HUDEP-2 (cell line): ENCODE results near the gene PPM1N.
"Not testable (repeated sequence)": the region's sequence is repeated elsewhere in the genome, so short reads cannot be mapped to it uniquely, and the experiment has no call there.

Source experiments
- DNase-seq, 76 experiments: peaks; one replicate each; lab custom pipeline; 2025; ENCODE audit not compliant: unreplicated experiment in 76 of 76; lab: John Stamatoyannopoulos, UW

Gene PPM1N

DNA sequence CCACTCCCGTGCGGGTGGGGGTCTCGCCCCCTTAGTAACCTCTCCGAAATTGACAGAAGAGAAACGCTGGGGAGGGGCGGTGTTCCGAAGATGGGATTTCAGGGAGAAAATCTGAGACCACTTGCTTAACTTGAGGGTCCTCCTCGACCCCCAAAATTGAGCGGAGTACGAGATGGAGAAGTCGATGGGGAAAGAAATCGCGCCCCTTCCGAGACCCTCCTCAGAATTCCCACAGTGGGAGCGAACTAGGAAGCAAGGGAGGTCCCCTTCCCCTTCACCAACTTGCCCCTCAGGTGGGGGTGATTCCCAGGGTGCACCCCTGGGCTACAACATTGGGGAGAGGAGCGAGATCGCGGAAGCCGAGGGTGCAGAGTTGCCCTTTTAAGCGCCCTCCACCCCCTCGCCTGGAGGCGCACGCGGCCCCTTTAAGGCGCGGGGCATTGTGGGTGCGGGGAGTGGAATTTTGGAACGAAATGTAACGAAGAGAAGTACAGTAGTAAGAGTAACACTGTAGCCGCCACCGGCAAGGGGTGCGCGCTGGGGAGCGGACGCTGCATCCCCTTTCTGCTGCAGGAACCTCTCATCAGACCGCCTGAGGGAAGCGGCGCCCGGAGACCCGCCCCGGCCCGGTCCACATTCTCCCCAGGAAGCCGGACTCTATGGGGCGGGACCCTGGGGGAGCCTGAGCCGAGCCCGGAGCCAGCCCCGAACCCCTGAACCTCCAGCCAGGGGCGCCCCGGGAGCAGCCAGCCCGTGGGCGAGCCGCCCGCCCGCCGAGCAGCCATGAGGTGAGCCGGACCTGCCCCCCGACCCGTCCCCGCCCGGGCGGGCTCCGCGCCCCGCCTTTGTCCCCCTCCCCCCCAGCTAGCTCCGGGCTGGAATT is 9.0 kb downstream of the PPM1N start, which contains the start of gene VASP:
VASP (plus strand) TSS at position 491 of the 883 bp plus-strand sequence; CDS start at position 784, 293 bp downstream.
- peak in 75 of 76 experiments; percentile 44 to 96 (median 87) for DNase-seq

DNA sequence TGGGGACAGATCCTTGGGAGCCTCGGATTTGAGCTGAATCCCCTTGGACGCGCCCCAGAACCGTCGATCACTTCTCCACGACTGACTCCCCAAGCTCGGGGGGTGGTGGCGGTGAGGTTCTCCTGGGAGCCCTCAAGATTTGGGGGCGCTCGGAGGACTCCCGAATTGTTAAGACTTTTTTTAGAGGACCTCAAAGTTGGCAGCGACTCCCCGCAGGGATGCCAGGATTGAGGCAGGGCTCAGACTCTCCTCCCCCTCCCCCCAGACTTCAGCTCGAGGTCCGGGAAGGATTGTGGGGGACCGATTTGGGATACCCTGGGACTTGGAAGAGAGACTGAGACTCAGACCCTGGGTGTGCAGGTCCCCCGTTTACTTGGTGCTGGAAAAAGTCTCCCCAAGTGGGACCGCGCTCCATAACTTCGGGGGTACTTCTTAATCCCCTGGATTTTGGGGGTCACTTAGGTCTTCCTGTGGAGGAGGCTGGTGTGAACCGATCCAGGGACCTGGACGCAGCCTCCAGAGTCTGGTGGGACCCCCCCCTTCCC is 9.7 kb downstream of the PPM1N start:
- peak in 6 of 76 experiments; percentile 18 to 45 (median 24) for DNase-seq

DNA sequence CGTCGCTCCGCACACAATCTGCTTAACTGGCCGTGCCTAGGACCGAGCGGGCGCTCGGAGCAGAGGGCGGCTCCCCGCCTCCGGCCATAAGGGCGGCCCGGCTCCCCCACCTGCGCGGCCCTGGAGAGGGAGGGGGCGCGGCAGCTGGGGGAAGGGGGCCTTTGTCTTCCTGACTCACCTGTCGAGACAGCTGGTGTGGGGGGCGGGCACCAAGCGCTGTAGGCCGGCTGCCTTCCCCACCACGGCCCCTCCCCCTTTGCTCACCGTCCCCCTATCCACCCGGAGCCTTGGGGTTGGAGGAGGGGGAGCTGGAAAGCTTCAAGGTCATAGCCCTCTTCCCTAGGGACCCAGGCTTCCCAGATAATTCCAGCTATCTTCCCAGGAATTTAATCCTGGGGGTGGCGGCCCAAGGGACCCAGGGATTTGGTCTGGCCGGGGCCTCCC is 10.2 kb downstream of the PPM1N start:
- peak in 8 of 76 experiments; percentile 14 to 33 (median 18) for DNase-seq

DNA sequence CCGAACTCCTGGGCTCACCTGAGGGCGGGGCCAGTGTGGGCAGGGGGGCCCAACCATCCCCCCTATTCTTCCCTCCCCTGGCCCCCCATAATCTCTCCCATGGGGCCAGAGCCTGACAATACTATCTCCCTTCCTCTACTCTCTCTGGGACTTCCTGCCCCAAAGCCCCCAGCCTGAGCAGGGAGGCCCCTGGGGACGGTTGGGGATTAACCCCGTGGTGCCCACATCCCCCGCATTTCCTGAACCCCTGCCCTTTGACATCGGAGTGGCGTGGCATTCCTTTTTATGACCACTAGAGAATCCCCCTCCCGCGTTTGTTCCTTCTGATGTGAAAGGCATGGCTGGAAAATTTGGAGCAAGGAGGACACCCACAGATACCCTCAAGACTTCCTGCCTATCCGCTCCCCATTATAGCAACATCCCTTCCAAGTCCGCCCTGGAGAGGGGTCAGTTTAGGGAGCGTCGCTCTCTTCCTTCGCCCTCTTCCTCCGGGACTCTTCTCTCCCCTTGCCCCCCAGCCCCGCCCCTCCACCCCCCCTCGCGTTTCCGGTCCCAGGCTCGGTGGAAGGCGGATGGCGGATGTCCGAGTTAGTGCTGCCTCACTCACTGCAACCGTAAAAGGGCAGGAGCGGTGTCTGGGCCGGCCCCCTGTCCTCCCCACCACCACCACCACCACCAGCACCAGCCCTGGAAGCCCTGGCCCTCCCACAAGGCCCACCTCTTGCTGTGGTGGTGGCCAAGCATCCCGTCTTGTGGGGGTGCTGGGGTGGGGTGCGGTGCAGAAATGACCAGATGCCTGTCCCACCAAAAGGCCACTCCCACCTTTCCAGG is 10.8 kb downstream of the PPM1N start:
- peak in 41 of 76 experiments; percentile 9 to 67 (median 42) for DNase-seq

DNA sequence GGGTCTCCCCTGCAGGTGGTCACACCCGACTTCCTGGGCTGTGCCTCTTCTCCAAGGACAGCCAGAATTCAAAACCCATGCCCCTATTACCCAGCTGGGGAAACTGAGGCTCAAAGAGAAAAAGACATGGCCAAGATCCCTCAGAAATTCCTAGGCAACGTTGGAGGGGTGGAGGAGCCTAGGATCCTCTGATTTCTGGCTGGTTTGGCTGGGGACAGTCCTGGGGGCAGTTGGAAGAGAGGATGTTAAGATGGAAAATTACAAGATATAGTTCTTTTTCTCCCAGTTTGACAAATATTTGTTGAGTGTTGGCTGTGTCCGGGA is 11.4 kb downstream of the PPM1N start:
- no peak for DNase-seq

DNA sequence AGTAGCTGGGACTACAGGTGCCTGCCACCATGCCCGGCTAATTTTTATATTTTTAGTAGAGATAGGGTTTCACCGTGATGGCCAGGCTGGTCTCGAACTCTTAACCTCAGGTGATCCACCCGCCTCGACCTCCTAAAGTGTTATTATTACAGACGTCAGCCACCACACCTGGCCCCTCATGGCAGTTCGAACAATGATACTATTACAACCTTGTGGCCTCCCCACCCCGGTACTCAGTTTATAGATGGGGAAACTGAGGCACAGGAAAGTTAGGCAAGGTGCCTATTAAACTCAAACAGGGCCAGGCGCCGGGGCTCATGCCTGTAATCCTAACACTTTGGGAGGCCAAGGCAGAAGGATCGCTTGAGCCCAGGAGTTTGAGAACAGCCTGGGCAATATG is 12.1 kb downstream of the PPM1N start:
- not testable (repeated sequence) for DNase-seq

DNA sequence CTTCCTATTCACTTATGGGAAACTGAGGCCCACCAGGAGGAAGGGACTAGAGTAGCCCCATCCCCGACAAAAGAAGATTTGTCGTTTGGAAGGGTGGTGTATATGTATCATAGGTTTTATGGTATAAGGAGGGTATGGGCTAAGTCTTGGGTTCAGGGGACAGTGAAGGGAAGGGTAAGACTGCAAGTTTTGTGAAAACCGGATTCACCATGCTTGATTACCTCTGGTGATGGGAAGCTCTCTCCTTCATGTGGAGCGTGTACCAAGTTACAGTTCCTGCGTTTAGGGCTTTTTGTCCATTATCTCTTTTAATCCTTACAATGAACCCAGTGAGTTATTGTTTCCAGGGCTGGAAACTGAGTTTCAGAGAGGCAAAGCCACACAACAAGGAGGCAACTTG is 12.8 kb downstream of the PPM1N start:
- no peak for DNase-seq

DNA sequence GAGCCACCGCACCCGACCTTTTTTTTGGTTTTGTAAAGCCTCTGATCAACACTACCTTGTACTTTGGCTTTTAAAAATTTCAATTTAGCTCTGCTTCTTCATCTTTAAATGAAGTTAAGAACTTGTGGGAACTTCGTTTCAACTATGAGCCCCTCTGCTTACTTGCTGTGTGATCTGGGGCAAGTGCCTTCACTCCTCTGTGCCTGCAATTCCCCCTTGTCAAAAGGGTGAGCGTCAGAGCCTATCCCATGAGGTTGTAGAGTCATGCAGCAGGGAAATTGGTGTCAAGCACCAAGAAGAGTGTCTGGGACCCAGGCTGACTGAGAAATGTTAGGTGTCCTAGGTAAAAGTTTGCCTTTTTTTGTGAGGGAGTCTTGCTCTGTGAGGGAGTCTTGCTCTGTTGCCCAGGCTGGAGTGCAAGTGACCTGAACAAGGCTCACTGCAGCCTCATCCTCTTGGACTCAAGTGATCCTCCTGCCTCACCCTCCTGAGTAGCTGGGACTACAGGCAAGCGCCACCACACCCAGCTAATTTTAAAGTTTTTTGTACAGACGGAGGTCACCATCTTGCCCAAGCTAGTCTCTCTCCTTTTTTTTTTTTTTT is 14.7 kb downstream of the PPM1N start:
- DNase-seq, result no peak

DNA sequence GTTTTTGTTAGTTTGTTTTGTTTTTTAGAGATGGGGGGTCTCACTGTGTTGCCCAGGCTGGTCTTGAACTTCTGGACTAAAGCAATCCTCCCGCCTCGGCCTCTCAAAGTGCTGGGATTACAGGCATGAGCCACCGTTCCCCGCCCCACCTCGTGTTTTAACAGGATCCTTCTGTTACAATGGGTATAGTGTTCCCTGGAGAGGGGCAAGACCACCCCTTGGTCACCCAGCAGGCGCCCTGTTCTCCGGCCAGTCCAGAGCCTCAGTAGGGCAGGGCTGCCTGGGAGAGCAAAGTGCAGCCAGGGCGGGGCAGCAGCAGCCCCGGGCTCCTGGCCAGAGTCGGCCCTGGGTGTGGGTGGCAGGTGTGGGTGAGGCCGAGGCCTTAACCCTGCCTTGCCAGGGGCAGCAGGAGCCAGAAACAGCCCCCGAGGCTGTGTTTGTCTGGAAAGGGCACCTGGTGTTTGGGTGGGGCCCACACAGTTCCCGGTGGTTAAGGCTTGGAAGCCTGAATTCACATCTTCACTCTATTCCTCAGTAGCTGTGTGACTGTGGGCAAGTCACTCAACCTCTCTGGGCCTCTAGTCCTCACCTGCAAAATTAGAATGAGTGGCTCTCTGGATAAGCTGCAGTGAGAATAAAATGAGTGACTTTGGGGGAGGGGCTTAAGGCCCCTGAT is 16.3 kb downstream of the PPM1N start:
- peak in 24 of 76 experiments; percentile 13 to 61 (median 31) for DNase-seq

DNA sequence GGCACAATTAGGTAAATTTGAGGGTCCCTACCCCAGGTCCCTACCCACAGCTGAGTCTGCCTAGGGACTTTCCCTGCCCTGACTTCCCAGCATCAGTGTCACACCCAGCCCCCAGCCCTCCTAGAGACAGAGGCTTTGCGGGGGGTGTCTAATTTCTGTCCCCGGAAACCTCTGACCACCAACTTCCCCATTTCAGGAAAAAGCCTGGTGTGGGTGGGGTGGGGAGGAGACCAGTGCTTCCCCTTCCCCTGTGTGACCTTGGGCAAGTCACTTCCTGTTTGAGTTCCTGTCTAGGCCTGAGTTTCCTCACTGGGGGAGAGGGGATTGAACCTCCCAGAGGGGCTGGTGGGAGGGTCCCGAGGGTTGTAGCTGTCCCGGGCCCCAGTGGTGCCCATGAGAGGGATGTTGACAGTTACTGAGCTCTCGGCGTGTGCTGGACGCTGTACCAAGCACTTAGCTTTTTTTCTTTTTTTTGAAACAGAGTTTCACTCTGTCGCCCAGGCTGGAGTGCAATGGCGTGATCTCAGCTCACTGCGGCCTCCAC is 16.9 kb downstream of the PPM1N start:
- peak in 18 of 76 experiments; percentile 15 to 43 (median 29) for DNase-seq

DNA sequence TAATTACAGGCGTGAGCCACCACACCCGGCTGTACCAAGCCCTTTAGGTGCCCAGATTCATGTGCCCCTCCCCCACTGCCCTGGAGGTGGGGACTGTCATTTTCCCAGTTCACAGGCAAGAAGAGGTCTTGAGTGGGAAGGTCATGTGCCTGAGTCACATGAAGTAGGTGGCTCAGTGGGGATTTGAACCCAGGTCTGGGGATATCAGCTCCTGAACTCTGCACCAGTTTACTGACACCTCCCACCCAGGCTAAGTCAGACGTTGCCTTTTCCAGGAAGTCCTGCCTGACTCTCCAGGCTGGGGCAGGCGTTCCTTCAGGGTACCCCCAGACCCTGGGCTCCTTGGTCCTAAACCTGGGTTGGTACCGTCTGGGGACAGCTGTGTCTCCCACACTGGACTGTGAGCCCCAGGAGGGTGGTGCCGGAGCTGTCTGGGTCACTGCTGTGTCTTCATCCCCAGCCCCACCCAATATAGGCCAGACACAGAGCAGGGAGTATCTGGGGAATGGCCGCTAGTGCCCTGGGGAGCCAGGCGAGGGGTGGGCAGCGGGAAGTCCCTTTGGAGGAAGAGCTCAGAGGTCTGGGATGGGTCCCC is 17.7 kb downstream of the PPM1N start:
- DNase-seq, result peak in 6 of 76 experiments; percentile 16 to 33 (median 22)

DNA sequence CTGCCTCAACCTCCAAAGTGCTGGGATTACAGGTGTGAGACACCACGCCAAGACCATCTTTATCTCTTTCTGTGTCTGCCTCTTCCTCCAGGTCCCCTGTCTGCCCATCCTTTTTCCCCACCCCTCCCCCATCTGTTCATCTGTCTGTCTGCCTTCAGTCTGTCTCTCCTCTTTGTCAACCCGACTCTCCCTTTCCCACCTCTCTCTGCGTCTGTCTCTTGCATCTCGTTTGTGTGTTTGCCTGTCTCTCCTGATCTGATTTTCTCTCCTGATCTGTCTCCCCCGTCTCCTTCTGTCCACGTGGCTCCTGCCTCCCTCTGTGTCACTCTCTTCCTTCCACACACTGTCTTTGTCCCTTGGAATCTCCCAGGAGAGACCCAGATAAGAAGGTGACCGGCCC is 19.0 kb downstream of the PPM1N start:
- DNase-seq, result no peak

DNA sequence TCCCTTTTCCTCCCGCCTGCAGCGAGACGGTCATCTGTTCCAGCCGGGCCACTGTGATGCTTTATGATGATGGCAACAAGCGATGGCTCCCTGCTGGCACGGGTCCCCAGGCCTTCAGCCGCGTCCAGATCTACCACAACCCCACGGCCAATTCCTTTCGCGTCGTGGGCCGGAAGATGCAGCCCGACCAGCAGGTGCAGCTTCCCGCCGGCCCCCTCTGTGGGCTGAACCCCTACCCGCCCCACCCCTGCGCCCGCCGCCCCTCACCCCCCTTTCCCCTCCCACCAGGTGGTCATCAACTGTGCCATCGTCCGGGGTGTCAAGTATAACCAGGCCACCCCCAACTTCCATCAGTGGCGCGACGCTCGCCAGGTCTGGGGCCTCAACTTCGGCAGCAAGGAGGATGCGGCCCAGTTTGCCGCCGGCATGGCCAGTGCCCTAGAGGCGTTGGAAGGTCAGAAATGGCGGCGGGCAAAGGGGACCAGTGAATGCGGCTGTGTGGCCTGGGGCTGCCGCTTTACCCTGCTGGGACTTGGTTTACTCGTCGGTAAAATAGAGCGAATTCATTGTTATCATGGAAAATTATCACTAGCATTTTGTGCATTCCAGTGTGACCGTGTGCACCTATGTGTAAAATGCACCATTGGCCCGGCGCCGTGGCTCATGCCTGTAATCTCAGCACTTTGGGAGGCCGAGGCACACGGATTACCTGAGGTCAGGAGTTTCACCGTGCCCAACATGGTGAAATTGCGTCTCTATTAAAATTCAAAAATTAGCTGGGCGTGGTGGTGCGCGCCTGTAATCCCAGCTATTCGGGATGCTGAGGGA is 19.6 kb downstream of the PPM1N start:
- DNase-seq, result no peak

DNA sequence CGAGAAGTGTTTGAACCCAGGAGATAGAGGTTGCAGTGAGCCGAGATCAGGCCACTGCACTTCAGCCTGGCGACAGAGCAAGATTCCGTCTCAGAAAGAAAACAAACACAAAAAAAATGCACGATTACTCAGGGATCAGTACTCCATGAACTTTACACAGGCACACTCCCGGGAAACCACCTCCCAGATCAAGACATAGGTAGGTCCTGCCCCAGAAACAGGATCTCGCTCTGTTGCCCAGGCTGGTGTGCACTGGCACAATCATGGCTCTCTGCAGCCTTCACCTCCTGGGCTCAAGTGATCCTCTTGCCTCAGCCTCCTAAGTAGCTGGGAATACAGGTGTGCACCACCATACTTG is 20.2 kb downstream of the PPM1N start:
- no peak for DNase-seq

DNA sequence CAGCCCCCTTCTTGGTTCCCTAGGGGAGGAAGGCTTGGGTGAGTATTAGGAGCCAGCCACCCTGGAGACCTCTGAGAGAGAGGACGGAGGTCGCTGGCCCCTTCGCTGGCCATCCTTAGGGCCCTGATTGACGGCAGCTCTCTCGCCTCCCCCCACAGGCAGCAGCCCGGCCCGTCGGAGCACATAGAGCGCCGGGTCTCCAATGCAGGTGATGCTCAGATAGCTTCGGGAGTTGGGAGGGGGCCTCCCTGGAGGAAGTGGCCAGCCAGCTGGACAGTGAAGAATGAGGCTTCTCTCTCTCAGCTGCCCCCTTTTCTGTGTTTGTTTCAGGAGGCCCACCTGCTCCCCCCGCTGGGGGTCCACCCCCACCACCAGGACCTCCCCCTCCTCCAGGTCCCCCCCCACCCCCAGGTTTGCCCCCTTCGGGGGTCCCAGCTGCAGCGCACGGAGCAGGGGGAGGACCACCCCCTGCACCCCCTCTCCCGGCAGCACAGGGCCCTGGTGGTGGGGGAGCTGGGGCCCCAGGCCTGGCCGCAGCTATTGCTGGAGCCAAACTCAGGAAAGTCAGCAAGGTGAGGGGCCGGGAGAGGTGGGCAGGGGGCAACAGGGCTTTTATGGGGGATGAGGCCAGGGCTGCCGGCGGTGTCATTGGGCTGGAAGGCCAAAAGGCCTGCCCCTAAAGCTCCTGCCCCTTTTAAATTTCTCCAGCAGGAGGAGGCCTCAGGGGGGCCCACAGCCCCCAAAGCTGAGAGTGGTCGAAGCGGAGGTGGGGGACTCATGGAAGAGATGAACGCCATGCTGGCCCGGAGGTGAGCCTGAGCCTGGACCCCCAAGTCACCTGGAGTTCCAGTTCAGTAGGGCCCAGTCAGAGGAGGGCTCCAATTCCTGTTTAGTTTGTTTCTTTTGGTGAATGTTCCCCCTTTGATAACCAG is 24.0 kb downstream of the PPM1N start:
- no peak for DNase-seq

DNA sequence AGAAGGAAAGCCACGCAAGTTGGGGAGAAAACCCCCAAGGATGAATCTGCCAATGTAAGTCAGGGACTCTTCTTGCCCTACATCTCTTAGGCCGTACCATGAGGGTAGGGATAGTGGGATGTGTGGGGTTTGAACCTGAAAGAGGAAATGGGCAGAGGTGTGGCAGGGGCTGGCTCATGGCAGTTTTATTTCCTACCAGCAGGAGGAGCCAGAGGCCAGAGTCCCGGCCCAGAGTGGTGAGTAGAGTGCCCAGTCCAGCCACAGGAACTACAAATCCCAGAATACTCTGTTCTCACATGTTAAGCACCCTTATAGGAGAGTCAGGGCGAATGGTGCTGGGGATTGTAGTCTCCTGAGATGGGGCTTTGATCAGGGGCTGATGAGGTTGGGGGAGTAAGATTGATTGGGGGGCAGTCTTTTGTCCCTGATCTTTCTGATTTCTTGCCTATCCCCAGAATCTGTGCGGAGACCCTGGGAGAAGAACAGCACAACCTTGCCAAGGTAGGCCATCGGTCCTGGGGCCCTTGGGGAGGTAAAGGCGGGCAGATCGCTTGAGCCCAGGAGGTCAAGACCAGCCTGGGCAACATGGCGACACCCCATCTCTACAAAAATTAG is 25.5 kb downstream of the PPM1N start:
- DNase-seq, result peak in 71 of 76 experiments; percentile 35 to 92 (median 78)

DNA sequence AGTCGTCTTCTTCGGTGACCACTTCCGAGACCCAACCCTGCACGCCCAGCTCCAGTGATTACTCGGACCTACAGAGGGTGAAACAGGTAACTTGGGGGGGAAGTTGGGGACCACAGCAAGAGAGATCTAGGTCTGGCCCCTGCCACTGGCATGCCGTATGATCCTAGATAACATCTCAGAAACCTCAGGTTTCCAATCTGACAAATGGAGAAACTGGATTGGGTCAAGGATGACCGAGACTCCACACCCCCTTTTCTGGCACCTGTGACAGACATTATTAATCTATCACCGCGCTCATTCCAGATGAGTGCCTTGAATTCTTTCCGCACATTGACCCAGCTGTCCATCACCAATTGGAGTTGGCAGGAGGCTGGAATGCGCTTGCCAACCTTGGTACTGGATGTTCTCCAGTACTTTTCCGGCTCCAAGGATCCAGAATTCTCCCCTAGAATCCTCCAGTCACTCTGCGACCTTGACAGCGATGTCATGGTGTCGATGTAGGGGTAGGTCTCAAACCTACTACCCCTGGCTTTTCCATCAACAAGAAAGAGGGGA is 26.4 kb downstream of the PPM1N start:
- no peak for DNase-seq
